K562 (cell line): ENCODE results near the gene CLIP1. TPM values are rescaled to one million over a fixed set of nuclear protein-coding genes. Genes with fewer than 3 reads are reported as not detected.

Experiments
- GATA2 ChIP-seq: sonication (generic); formaldehyde crosslinking; IDR thresholded peaks from 2 replicates; pipeline ENCODE4 v1.4.0; 2020; ENCODE audit warnings: mild to moderate bottlenecking, missing genetic modification reagents
- IRF1 ChIP-seq: sonication (generic); formaldehyde crosslinking; IDR thresholded peaks from 2 replicates; pipeline ENCODE4 v1.8.0; 2022; ENCODE audit warnings: missing genetic modification reagents, mild to moderate bottlenecking, borderline replicate concordance
- NRF1 ChIP-seq, 2 experiments: fragments of 450-650 bp; IDR thresholded peaks in 1 of 2; conservative IDR thresholded peaks in 1 of 2; 2 replicates each; pipeline ENCODE4 v1.6.1; 2014; ENCODE audit warnings: mild to moderate bottlenecking in 2 of 2
- ZNF592 ChIP-seq: fragments of 450-650 bp; IDR thresholded peaks from 2 replicates; pipeline ENCODE4 v1.6.1; 2017; ENCODE audit warnings: antibody characterized with exemption, mild to moderate bottlenecking
- polyA plus RNA-seq, 8 experiments: library from polyadenylated mRNA; depleted of rRNA in 4 of 8; stranded (reverse) in 5 of 8; unstranded in 3 of 8; fragments of >200 nt; fragmentation: Nextera tagmentation in 2 of 8; fragmentation: Illumina TruSeq in 1 of 8; extraction: Ambion mirVana in 2 of 8; extraction: Trizol in 1 of 8; gene quantifications; 2 replicates each; pipeline versions ENCODE4 v1.2.1 to v1.2.3, GENCODE V29; 2011 to 2014; ENCODE audit warnings: inconsistent platforms in 1 of 8, missing spikeins in 1 of 8
- total RNA-seq, 7 experiments: library from RNA; depleted of rRNA in 6 of 7; stranded (reverse); fragments of >200 nt in 6 of 7; fragmentation: Illumina TruSeq in 2 of 7; extraction: Trizol in 2 of 7; gene quantifications; 2 replicates each; pipeline versions ENCODE4 v1.2.1 to v1.2.3, GENCODE V29; 2011 to 2021; ENCODE audit warnings: low replicate concordance in 1 of 7
- TF ChIP-seq, protein P1 (sequence below): fragments of 200-600 bp; sonication (generic); IDR thresholded peaks from one replicate; pipeline ENCODE4 v1.6.1; 2012; ENCODE audit warnings: mild to moderate bottlenecking, low read depth, low read length, inconsistent platforms

CLIP1 gene
- total and polyA plus RNA-seq, 9 of the 15 experiments (the other 6 are each of a cell fraction or from before 2014, with no cell fraction given): 5.8 to 33.9 (median 27.6) TPM

- no peak for TF ChIP-seq IRF1 (CRISPR knock-in tag)
- TF ChIP-seq GATA2: peak; percentile 73
- TF ChIP-seq, protein P1, sequence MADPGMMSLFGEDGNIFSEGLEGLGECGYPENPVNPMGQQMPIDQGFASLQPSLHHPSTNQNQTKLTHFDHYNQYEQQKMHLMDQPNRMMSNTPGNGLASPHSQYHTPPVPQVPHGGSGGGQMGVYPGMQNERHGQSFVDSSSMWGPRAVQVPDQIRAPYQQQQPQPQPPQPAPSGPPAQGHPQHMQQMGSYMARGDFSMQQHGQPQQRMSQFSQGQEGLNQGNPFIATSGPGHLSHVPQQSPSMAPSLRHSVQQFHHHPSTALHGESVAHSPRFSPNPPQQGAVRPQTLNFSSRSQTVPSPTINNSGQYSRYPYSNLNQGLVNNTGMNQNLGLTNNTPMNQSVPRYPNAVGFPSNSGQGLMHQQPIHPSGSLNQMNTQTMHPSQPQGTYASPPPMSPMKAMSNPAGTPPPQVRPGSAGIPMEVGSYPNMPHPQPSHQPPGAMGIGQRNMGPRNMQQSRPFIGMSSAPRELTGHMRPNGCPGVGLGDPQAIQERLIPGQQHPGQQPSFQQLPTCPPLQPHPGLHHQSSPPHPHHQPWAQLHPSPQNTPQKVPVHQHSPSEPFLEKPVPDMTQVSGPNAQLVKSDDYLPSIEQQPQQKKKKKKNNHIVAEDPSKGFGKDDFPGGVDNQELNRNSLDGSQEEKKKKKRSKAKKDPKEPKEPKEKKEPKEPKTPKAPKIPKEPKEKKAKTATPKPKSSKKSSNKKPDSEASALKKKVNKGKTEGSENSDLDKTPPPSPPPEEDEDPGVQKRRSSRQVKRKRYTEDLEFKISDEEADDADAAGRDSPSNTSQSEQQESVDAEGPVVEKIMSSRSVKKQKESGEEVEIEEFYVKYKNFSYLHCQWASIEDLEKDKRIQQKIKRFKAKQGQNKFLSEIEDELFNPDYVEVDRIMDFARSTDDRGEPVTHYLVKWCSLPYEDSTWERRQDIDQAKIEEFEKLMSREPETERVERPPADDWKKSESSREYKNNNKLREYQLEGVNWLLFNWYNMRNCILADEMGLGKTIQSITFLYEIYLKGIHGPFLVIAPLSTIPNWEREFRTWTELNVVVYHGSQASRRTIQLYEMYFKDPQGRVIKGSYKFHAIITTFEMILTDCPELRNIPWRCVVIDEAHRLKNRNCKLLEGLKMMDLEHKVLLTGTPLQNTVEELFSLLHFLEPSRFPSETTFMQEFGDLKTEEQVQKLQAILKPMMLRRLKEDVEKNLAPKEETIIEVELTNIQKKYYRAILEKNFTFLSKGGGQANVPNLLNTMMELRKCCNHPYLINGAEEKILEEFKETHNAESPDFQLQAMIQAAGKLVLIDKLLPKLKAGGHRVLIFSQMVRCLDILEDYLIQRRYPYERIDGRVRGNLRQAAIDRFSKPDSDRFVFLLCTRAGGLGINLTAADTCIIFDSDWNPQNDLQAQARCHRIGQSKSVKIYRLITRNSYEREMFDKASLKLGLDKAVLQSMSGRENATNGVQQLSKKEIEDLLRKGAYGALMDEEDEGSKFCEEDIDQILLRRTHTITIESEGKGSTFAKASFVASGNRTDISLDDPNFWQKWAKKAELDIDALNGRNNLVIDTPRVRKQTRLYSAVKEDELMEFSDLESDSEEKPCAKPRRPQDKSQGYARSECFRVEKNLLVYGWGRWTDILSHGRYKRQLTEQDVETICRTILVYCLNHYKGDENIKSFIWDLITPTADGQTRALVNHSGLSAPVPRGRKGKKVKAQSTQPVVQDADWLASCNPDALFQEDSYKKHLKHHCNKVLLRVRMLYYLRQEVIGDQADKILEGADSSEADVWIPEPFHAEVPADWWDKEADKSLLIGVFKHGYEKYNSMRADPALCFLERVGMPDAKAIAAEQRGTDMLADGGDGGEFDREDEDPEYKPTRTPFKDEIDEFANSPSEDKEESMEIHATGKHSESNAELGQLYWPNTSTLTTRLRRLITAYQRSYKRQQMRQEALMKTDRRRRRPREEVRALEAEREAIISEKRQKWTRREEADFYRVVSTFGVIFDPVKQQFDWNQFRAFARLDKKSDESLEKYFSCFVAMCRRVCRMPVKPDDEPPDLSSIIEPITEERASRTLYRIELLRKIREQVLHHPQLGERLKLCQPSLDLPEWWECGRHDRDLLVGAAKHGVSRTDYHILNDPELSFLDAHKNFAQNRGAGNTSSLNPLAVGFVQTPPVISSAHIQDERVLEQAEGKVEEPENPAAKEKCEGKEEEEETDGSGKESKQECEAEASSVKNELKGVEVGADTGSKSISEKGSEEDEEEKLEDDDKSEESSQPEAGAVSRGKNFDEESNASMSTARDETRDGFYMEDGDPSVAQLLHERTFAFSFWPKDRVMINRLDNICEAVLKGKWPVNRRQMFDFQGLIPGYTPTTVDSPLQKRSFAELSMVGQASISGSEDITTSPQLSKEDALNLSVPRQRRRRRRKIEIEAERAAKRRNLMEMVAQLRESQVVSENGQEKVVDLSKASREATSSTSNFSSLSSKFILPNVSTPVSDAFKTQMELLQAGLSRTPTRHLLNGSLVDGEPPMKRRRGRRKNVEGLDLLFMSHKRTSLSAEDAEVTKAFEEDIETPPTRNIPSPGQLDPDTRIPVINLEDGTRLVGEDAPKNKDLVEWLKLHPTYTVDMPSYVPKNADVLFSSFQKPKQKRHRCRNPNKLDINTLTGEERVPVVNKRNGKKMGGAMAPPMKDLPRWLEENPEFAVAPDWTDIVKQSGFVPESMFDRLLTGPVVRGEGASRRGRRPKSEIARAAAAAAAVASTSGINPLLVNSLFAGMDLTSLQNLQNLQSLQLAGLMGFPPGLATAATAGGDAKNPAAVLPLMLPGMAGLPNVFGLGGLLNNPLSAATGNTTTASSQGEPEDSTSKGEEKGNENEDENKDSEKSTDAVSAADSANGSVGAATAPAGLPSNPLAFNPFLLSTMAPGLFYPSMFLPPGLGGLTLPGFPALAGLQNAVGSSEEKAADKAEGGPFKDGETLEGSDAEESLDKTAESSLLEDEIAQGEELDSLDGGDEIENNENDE: no peak
- no peak for TF ChIP-seq NRF1 (conservative IDR thresholded peaks at IDR 0.05 in 1 of 2, IDR thresholded peaks at IDR 0.05 in 1 of 2)
- TF ChIP-seq ZNF592: 0 out of 2 replicates have a peak, but pooled peaks have one; percentile 75
These were observed 23.2 kb downstream of the CLIP1 start (continued) for GRCh38 chr12:122399254-122399591.
